Measurements from ENCODE around the gene SSRP1.
A peak's percentile ranks its signal among the peaks of the same experiment; 100 is the strongest.

SSRP1 gene

GRCh38 chr11:57336111-57336666, 497 bp upstream of the SSRP1 start:
- no peak for DNase-seq

DNA sequence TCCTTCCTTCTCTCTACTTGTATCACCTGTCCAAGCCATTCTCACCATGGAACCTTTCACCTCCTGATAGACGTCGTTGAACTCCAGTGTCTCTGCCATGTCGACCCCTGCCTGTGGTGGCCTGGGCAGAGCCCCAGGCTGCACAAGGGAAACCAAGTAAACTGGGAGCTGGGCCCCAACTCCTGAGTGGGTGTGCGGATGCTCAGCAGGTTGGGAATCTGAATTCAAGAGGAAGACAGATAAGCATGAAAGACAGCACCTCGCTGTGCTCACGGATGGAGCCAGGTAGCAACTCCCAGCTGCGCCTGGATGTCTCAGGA, 709 bp downstream of the SSRP1 start:
- DNase-seq: no peak

DNA sequence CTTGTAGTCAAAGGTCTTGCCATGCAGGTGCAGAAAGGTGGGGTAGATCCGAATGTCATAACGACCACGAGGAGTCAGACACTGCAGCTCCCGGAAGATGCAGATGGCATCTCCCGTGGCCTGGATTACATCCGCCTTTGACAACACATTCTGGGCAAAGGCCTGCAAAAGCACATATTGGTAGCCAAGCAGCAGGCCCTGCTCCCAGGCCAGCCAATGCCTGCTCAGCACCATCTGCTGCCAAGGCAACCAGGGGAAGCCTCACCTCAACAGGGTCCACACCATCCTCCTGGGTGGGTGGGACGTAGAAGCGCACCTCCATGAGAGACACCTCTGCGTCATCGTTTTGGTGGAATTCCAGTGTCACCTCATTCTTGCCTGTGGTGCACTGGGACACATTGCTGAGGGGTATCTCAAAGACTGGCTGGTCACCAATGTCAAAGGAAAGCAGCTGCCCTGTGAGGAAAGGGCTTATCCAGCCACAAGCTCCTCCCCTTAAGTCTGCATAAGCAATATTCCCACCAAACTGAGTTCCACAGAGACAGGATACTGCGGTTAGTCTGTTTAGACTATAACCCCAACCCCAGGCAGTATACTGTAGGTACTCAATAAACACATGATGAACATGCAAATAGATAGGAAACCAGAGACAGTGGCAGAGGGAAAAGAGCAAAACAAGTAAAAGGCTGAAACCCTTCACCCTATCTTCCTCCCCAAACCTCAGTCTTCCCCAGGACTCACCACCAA, 2.8 kb downstream of the SSRP1 start:
- no peak for DNase-seq

GRCh38 chr11:57331720-57332119, 4.0 kb downstream of the SSRP1 start:
- DNase-seq: no peak

- DNase-seq: no peak
Measured at GRCh38 chr11:57330029-57330428, 5.7 kb downstream of the SSRP1 start.

- DNase-seq: no peak
Measured at GRCh38 chr11:57327721-57328120, 8.0 kb downstream of the SSRP1 start.

DNA sequence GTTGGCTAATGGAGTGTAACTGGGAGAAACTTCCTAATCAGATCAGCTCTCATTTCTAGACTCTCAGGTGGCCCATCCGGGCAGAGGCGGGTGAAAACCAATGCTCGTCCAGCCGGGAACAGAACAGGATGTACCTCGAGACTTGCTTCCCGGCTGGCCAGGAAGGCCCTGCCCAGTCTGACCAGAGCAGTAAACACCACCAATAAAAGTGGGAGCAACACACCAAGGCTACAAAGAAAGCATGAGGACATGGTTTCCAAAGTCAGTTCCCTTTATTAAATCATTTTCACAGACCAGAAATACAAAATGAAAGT, 10.0 kb downstream of the SSRP1 start:
- DNase-seq: peak; percentile 44

DNA sequence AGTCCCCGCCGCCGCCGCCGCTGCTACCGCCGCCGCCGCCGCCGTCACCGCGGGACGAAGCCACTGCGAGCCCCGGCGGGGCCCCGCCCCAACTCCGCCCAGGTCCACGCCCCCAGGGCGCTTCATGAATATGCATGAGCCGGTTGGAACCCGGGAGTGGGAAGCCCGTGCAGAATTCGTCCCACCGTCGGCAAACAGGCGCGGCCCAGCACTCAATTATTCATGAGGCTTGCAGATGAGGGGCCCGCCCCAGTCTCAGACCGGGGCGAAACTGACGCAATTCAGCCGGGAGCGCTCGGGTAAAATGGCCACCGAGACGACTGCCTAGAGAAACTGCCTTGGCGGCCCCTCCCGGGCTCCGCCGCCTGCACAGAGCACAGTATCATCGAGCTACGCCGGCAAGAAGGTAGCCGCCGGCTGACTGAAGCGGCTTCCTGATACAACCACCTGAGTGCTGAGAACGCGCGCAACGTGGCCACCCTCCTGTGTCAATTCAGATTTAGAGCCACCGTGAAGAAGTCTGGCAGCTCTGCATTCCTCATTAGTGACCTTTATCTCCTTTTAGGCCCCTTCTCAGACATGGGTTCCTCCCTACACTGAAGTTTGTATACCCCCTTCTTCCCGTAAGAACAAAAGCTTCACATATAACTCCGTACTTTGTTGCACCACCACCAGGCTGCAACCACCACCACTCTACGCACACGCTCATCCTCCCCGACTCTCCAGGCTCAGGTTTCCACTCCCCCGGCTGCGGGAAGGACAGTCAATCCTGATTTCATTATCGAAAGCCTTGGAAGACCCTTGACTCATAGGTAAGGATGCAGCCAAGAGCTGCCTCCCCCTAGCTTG, 10.6 kb downstream of the SSRP1 start, which contains the start of gene TNKS1BP1:
TSS of gene TNKS1BP1 (minus strand) at position 67 of the 849 bp plus-strand sequence. CDS start 3,067 bp downstream, outside the sequence.
- peak; percentile 91 for DNase-seq

DNA sequence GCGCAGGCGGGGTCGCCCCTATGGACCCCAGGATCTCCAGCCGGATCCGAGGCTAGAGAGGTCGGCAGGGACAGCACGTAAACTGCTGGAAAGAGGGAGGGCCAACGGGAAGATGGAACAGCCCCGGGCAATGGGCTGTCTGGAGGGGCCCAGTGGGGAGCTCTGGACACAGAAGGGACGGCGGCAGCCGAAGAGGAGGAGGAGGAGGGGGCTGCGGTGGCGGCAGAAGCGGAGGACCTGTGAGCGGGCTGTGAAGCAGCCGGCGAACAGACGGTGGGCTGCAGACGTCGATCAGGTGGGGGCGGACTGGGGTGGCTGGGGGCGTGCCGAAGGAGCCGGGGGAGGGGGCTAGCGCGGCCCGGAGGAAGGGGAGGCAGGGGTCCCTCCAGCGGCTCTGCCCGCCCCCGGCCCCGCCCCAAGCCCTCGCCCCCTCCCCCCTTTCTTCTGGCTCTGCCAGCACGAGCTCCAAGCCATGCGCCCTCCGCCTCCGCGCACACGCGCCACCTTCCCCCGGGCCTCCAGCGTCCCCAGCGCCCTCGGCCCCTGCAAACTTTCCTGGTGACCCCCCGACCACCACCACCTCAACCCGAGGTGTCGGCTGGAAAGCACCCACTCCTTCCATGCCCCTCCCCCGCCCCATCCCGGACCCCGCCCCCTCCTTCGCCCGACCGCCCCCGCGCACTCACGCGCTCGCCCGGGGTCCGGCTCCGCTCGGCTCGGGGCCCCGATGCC, 11.4 kb downstream of the SSRP1 start:
- no peak for DNase-seq

DNA sequence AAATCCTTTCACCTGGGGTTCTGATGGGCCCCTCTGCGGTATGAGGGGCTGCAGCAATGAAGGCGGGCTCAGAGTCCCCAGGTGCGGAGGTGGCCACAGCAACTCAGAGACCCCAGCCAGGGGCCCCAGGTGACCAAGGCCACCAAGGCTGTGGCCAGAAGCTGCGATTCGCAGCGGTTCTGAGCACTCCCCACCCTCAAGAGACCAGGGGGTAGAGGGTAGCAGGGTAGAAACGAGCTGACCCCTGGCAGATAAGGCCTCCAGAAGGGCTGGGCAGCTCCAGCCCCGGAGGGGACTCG, 11.9 kb downstream of the SSRP1 start:
- DNase-seq: no peak

- no peak for DNase-seq
Measured at GRCh38 chr11:57323167-57323854, 12.4 kb downstream of the SSRP1 start.

DNA sequence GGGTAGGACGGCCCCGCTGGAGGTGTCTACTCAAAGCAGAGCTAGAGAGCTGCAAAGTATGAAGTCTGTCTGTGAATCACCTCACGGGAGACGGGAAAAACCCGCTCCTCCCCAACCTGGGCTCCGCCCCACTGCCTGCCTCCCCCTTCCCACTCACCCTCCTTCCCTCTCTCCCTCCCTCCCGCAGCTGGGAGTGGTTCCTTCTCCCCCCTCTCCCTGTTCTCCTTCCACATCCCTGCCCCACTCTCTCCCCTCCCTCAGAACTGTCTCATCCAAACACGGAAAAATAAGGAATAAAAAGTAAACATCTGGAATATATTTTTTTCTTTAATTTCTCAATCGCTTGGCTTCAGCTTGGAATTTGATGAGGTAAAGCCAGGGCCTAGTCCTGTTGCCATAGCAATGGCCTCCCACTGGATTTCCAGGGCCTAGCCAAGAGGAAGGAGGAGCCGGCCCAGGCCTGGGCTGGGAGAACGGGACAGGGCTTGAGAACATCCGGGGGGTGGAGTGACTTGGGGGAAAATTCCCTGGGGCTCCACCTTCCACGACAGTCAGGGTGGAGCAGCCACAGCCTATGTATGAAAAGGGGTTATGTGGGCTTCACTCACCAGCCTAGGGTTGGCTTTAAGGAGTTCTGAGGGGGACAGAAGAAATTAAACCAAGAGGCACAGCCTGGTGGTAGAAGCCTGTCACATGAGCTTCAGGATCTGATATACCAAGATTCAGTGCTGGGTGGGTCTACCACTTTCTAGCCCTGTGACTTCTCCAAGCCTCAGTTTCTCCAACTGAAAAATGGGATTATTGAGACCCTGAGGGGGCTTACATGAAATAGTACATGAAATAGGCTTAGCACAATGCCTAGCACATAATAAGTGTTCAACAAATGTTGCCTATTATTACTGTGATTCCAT, 13.2 kb downstream of the SSRP1 start:
- peak; percentile 83 for DNase-seq

DNA sequence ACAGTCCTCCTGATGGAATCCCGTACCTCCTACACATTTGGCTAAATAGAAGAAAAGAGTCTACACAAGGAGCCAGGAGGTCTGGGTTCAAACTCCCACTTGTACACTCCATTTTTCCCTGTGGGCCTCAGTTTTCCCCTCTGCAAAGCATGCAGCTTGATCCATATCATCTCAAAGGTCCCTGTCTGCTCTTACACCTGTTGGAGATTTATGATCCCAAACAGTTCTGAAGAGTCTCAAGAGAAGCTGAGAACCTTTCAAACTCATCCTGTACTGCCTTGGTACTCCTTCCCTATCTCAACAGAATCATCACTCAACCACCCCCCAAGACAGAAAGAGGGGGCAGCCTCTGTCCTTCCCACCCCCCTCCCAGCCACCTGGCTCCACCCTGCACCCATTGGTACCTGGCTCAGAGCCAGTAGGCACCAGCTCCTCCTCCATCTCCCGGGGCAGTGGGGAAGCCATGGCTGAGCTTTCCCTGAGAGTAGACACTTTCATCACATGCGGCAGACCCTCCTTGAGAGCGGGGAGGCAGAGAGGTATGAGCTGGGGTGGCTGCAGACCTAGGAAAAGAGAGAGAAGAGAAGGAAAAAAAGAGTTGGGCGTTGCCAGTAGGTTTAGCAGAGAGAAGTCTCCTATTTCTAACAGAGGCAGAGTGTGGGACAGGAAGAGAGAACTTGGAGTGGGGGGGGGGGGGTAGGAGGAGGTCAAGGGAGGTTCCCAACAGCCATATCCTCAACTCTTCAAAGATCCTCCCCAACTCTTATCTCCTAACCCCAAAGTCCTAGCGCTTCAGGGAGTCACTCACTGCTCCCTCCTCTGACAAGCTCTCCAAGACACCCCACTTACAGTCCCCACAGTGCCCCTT, 14.1 kb downstream of the SSRP1 start:
- DNase-seq: peak; percentile 47

- DNase-seq: no peak
Measured at GRCh38 chr11:57320719-57321387, 14.8 kb downstream of the SSRP1 start.

- DNase-seq: no peak
Measured at GRCh38 chr11:57320067-57320718, 15.5 kb downstream of the SSRP1 start.

GRCh38 chr11:57318178-57318577, 17.5 kb downstream of the SSRP1 start:
- no peak for DNase-seq

DNA sequence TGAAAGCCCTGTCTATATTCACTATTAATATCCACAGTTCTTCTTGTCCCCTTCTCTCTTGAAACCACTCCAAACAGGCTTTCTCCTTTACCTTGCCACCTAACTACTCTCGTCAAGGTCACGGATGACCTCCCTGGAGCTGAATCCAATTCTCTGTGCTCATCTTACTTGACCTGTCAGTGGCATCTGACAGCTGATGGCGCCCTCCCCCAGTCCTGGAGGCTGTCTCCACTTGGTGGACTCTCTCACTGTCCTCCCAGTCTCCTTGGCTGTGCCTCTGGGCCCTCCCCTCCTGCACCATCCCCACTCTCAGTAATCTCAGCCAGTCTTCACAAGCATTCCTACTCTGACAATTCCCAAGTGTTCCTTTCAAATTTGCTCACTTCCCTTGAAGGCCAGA, 19.7 kb downstream of the SSRP1 start:
- DNase-seq: peak; percentile 47

DNA sequence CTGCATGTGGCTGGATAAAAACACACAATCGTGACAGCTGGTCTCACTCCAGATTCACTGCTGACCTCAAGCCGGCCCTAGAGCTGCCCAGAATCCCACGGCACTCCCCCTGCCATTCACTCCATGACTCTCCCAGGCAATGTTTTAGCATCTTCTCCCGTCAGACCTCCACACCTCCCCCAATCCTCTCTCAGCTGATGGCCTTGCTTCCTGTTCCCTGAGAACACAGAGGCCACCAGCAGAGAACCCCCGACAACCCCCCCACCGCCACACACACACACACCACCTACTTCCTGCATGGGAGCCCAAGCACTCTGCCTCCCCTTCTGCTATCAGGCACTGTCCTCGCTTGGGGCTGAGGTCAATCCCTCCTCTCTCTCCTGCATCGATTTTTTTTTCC, 20.2 kb downstream of the SSRP1 start:
- DNase-seq: peak; percentile 55

DNA sequence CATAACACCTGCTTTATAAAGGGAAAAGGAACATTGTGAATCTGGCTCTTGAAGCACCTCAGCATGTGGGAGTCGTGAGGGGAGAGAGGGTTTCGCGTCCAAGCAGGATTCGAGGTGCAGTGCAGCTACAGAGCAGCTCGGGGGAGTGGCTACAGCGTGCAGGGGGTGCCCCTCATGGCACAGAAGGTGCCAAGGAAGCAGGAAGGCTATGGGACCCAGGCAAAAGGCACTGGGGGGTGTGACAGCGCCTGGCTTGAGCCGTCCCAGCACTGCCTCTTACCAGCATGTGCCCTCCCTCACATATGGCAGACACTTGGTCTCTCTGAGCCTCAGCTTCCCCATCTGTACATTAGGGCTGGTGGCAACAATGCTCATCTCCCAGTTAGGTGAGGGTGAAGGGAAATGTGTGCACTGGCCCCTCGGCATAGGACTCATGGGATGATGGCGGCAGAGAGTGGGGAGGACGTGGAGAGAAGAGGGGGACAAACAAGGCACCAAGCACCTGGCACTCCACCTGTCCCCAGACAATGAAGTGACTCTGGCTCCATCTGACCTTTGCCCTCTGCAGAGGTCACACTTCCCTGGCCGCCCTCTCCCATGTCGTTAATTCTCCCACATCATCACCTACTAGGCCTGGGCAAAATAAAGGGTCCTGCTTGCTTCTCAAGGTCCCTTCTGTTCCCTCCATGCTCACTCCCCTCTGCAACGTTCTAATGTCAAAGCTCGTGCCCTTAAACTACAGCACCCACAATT, 21.3 kb downstream of the SSRP1 start:
- DNase-seq: no peak
